Measurements from ENCODE around the gene ATP1B1.
"Not testable (repeated sequence)": the region's sequence is repeated elsewhere in the genome, so short reads cannot be mapped to it uniquely, and the experiment has no call there.

ATP1B1 gene

GRCh38 chr1:169144941-169145626 is 38.6 kb downstream of the ATP1B1 start:
- no peak for DNase-seq

GRCh38 chr1:169146576-169147214 is 40.2 kb downstream of the ATP1B1 start:
- DNase-seq, result no peak

- DNase-seq, result no peak
Observed at GRCh38 chr1:169148472-169149252, 42.2 kb downstream of the ATP1B1 start.

- DNase-seq, result no peak
Observed at GRCh38 chr1:169149555-169150286, 43.2 kb downstream of the ATP1B1 start.

- no peak for DNase-seq
Observed at GRCh38 chr1:169150641-169151337, 44.3 kb downstream of the ATP1B1 start.

GRCh38 chr1:169151338-169151837 is 44.9 kb downstream of the ATP1B1 start:
- no peak for DNase-seq

GRCh38 chr1:169155675-169156074 is 49.2 kb downstream of the ATP1B1 start:
- DNase-seq, result no peak

GRCh38 chr1:169156580-169156979 is 50.1 kb downstream of the ATP1B1 start:
- no peak for DNase-seq

GRCh38 chr1:169160845-169161495 is 54.5 kb downstream of the ATP1B1 start:
- DNase-seq, result no peak

GRCh38 chr1:169161496-169162194 is 55.2 kb downstream of the ATP1B1 start:
- no peak for DNase-seq

GRCh38 chr1:169163059-169163458 is 56.6 kb downstream of the ATP1B1 start:
- DNase-seq, result no peak

- no peak for DNase-seq
Observed at GRCh38 chr1:169175461-169175860, 69.0 kb downstream of the ATP1B1 start.

- not testable (repeated sequence) for DNase-seq
Observed at GRCh38 chr1:169179431-169179830, 72.9 kb downstream of the ATP1B1 start.

GRCh38 chr1:169180174-169180573 is 73.7 kb downstream of the ATP1B1 start:
- no peak for DNase-seq

All from NCI-H748 treated with DMSO at 0.1 percent for 48 hours (cell line).